Stimulated activated CD4-positive, alpha-beta T cell treated with anti-CD3 and anti-CD28 coated beads, Interleukin-12 subunit alpha, Interleukin-12 subunit beta, amount 100 ng/mL, for 4 hours (primary cell): Measurements from ENCODE around the gene COX14.
"Not testable (repeated sequence)": the region's sequence is repeated elsewhere in the genome, so short reads cannot be mapped to it uniquely, and the experiment has no call there.

Experiments used
- DNase-seq: peaks from one replicate; pipeline ENCODE4 v3.0.0-alpha.2; 2020

COX14 gene

GRCh38 chr12:50111693-50112455, at the start of gene COX14:
TSS of gene COX14 (plus strand) at chr12:50112236. CDS start at chr12:50120044, 7,808 bp downstream.
- DNase-seq, result peak; percentile 99

GRCh38 chr12:50062728-50063460, 49.1 kb upstream of the COX14 start:
- DNase-seq, result no peak

GRCh38 chr12:50065726-50066310, 46.2 kb upstream of the COX14 start:
- no peak for DNase-seq

GRCh38 chr12:50066402-50066801, 45.6 kb upstream of the COX14 start:
- DNase-seq, result no peak

- no peak for DNase-seq
These were observed 43.0 kb upstream of the COX14 start for GRCh38 chr12:50069069-50069468.

- no peak for DNase-seq
These were observed 42.5 kb upstream of the COX14 start for GRCh38 chr12:50069539-50069938.

- peak; percentile 61 for DNase-seq
These were observed 41.5 kb upstream of the COX14 start for GRCh38 chr12:50070314-50071060.

- DNase-seq, result no peak
These were observed 39.7 kb upstream of the COX14 start for GRCh38 chr12:50072198-50072907.

GRCh38 chr12:50073206-50073605, 38.8 kb upstream of the COX14 start:
- no peak for DNase-seq

GRCh38 chr12:50073712-50074111, 38.3 kb upstream of the COX14 start:
- no peak for DNase-seq

- peak; percentile 80 for DNase-seq
These were observed 36.9 kb upstream of the COX14 start for GRCh38 chr12:50074936-50075807.

GRCh38 chr12:50075808-50076170, 36.2 kb upstream of the COX14 start:
- no peak for DNase-seq

GRCh38 chr12:50077099-50077498, 34.9 kb upstream of the COX14 start:
- DNase-seq, result no peak

GRCh38 chr12:50078281-50078680, 33.8 kb upstream of the COX14 start:
- no peak for DNase-seq

GRCh38 chr12:50079771-50080170, 32.3 kb upstream of the COX14 start:
- no peak for DNase-seq

- no peak for DNase-seq
These were observed 30.8 kb upstream of the COX14 start for GRCh38 chr12:50081096-50081808.

- DNase-seq, result no peak
These were observed 29.4 kb upstream of the COX14 start for GRCh38 chr12:50082644-50083043.

- no peak for DNase-seq
These were observed 28.7 kb upstream of the COX14 start for GRCh38 chr12:50083301-50083700.

GRCh38 chr12:50084409-50084774, 27.6 kb upstream of the COX14 start:
- DNase-seq, result not testable (repeated sequence)

- DNase-seq, result peak; percentile 84
These were observed 27.0 kb upstream of the COX14 start, which contains the start of gene SMARCD1 for GRCh38 chr12:50084775-50085614. TSS of gene SMARCD1 (plus strand) at chr12:50085342. CDS start at chr12:50085370, 28 bp downstream.
